Adipose tissue (tissue), 3 donors: ENCODE data around the gene CASKIN1. TPM values are rescaled to one million over a fixed set of nuclear protein-coding genes. Genes with fewer than 3 reads are reported as not detected.

Experiments used
- H3K27ac ChIP-seq: one replicate; pipeline ENCODE4 v1.5.1; 2013; ENCODE audit warnings: low read depth, low read length
- WGBS, 3 donors: extraction: QIAGEN DNeasy Blood & Tissue Kit; methylation state at CpG; one replicate each; pipeline ENCODE4 v1.1.7; 2013; 5-methylcytosine and 5-hydroxymethylcytosine counted together
- polyA plus RNA-seq, 3 donors: library from polyadenylated mRNA; stranded (reverse); fragments of 200-250 nt; gene quantifications; one replicate each; pipeline ENCODE4 v1.2.3, GENCODE V29; 2013
- donor health status: healthy with polysubstance abuse.
- donor health status: Bipolar disorder and iron deficiency.
- donor health status: healthy.

Gene CASKIN1
- polyA plus RNA-seq, 3 donors, result 0.22 to 0.35 (median 0.30) TPM

DNA sequence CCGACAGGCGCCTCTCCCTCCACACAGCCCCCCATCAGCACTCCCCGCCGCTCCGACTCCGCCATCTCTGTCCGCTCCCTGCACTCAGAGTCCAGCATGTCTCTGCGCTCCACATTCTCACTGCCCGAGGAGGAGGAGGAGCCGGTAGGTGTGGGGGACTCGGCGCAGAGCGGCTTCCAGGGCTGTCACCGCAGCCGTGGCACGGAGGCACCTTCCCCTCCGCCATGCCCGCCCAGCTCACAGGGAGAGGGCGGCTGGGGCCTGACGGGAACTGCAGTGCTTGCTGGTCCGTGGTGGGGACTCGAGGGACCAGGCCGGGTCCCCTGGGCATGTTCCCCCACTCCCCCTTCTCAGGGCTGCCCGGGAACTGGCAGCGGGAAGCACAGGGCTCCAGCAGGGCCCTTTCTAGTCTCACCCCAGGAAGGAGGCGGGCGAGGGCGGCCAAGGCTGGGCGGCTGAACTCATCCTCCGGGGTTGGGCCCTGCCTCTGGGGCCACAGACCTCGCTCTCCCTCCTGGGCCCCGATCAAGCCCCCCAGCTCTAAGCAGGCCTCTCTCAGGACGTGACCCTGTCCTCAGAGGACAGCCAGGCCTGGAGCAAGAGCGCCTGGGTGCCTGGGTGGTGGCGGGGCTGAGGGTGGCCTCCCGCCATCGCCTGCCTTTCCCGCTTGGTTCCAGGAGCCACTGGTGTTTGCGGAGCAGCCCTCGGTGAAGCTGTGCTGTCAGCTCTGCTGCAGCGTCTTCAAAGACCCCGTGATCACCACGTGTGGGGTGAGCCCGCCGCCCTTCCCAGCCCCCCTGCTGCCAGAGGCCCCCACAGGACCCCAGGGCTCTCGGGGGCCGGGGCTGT, 25.6 kb downstream of the CASKIN1 start:
- no peak overlapping the region for H3K27ac ChIP-seq
- 80 to 87% (median 82%) methylated on average over 39 to 47 of the region's 47 CpGs for WGBS, 3 donors

DNA sequence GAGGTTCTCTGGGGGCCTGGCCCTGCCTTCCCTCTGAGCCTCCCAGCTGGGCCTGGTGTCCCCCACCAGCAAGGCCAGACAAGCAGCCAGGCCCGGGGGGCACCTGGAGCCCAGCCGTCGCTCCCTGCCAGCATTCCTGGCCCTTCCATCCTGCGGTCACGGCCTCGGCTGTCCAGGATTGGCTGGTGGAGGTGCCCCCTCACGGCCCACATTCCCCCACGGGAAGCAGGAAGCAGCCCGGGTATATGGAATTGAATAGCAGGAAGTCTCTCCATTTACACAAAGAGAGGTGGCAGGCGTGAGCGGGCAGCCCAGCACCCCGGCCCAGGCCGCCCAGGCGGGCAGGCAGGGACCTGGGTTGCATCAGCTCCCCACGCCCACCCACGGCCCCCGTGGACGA, 26.3 kb downstream of the CASKIN1 start:
- no peak overlapping the region for H3K27ac ChIP-seq
- 62 to 86% (median 75%) methylated on average over 18 of the region's 18 CpGs for WGBS, 3 donors

DNA sequence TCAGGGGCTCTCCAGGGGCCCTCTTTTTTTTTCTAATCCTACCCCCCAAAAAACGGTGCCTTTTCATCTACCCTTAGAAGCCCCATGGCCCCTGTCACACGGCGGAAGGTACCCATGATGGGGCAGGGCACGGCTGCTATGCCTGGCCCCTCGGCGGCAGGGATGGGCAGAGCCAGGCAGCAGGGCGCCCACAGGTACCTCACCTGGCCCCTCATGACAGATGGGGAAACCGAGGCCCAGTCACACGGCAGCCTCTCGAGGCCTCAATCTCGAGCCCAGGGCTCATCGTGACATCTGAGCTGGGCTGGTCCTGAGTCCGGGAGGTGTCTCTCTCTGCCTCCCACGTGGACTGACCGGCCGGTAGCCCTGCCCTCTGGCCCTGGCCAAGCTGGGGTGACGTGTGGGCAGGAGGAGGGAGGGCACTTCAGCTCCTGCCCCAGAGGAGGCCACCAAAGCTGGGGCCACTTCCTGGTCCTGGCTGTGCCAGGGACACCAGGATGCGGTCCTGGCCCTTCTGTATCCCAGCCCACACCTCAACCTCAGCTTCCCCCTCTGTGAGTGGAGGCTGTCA, 29.3 kb downstream of the CASKIN1 start:
- WGBS, 3 donors, result 88 to 94% (median 94%) methylated on average over 13 to 18 of the region's 18 CpGs
- H3K27ac ChIP-seq, result no peak overlapping the region

DNA sequence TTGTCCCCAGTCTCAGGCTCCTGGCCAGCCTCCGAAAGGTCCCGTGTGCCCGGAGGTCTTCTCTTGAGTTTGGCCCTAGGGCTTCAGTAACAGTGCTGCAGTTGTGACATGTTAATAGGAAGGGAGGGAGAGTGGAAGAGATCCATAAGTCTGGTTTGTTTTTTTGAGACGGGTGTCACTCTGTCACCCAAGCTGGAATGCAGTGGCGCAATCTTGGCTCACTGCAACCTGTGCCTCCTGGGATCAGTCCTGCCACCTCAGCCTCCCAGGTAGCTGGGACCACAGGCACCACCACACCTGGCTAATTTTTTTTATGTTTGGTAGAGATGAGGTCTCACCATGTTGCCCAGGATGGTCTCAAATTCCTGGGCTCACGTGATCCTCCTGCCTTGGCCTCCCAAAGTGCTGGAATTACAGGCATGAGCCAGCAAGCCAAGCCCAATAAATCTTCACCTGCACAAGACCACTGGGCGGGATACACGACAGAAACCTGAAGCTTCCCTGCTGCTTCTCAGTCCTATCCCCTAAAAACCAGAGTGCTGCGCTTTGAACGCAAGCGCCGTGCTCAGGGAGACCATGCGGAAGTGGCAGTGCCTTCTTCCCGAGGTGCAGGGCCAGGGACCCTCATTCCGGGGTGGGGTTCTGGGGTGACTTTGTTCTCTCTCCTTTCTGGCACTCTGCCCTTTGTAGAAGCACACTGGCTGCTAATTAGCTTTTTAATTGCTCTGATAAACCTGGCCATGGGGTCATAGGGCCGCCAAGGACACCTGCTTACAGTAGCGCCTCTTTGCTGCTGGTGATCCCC, 29.9 kb downstream of the CASKIN1 start:
- 89 to 93% (median 91%) methylated on average over 17 of the region's 17 CpGs for WGBS, 3 donors
- H3K27ac ChIP-seq, result no peak overlapping the region

- WGBS, 3 donors, result 94 to 99% (median 95%) methylated on average over 8 to 12 of the region's 12 CpGs
- no peak overlapping the region for H3K27ac ChIP-seq
These were observed 30.5 kb downstream of the CASKIN1 start for GRCh38 chr16:2165861-2166260.

- 85 to 94% (median 92%) methylated on average over 24 to 26 of the region's 26 CpGs for WGBS, 3 donors
- H3K27ac ChIP-seq, result no peak overlapping the region
These were observed 33.1 kb downstream of the CASKIN1 start for GRCh38 chr16:2163211-2163881.

DNA sequence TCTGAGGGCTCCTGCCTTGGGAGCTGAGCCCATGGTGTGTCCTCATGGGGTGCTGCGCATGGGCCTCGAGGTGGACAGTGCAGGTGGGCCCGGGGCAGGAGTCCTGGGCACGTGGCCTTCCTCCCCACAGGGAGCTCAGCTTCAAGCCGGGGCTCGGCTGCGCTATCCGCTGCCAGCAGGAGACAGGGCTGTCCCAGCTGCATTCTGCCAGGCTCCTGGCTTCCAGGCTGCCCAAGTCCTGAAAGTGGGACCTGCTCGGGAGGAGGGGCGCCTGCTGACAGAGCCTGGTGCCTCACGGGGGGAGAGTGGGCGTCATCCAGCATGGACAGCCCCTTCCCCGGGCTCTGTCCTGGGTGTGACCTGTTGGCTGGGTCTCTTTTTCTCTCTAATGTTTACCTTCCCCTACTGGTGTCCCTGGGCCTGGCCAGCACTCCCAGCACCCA, 33.7 kb downstream of the CASKIN1 start:
- H3K27ac ChIP-seq, result no peak overlapping the region
- WGBS, 3 donors, result 88 to 93% (median 89%) methylated on average over 13 of the region's 13 CpGs

GRCh38 chr16:2161911-2162310, 34.5 kb downstream of the CASKIN1 start:
- H3K27ac ChIP-seq, result no peak overlapping the region

GRCh38 chr16:2160915-2161551, 35.4 kb downstream of the CASKIN1 start:
- H3K27ac ChIP-seq, result no peak overlapping the region
- 38 to 80% (median 53%) methylated on average over 15 to 20 of the region's 20 CpGs for WGBS, 3 donors

More at GRCh38 chr16:2161911-2162310, 34.5 kb downstream of the CASKIN1 start:
- 91 to 96% (median 93%) methylated on average over 10 of the region's 10 CpGs for WGBS, 3 donors

DNA sequence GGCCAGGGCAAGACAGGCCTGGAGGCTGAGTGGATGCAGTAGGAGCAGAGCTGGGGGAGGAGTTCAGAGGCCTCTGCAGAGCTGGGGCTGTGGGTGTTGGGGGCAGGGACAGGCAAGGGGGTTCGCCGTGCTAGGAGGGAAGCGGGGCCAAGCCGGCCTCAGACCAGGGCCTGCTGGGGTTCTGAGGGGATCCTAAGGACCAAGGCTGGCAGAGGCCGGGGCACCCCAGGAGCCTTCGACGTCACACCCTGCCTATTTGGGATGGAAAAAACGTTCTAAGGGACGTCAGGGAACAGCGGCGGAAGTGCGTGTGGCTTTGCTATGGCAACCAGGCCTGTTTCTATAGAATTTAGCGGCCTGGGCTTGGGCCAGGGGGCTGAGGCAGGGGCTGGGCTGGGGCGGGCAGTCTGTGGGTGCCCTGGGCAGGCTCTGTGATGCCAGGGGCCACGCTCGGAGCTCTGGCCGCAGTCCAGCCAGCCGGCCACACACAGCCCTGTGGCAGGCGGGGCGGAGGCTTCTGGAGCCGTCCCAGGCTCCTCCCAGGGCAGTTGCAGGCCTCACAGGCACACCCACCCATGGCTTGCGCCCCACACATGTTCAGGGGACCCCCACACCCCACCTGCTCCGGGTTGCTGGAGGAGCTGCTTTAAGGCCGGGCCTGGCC, 37.1 kb downstream of the CASKIN1 start:
- 49 to 73% (median 59%) methylated on average over 23 to 24 of the region's 24 CpGs for WGBS, 3 donors
- peak overlapping the region; percentile 61 for H3K27ac ChIP-seq

DNA sequence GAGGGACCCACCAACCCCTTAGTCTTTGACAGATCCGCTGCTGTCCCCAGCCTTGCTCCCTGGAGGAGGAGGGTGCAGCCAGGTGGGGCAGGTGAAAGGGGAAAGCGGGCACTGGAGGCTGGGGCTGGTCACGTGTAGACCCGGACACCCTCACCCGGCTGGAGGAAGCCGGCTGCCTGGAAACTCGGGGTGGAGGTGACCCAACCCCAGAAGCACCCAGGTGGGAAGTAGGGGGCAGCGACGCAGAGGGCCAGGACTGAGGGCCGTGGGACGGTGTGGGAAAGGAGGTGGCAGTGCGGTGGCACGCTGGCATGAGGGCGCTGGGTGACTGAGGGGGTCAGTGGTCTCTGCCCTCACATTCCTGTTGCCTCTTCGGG, 38.2 kb downstream of the CASKIN1 start:
- 76 to 86% (median 85%) methylated on average over 15 of the region's 15 CpGs for WGBS, 3 donors
- H3K27ac ChIP-seq, result no peak overlapping the region

GRCh38 chr16:2157480-2158261, 38.7 kb downstream of the CASKIN1 start:
- 35 to 84% (median 77%) methylated on average over 27 of the region's 27 CpGs for WGBS, 3 donors
- H3K27ac ChIP-seq, result no peak overlapping the region

GRCh38 chr16:2156849-2157224, 39.6 kb downstream of the CASKIN1 start:
- 51 to 66% (median 56%) methylated on average over 4 to 5 of the region's 5 CpGs for WGBS, 3 donors
- peak overlapping the region; percentile 4 for H3K27ac ChIP-seq

DNA sequence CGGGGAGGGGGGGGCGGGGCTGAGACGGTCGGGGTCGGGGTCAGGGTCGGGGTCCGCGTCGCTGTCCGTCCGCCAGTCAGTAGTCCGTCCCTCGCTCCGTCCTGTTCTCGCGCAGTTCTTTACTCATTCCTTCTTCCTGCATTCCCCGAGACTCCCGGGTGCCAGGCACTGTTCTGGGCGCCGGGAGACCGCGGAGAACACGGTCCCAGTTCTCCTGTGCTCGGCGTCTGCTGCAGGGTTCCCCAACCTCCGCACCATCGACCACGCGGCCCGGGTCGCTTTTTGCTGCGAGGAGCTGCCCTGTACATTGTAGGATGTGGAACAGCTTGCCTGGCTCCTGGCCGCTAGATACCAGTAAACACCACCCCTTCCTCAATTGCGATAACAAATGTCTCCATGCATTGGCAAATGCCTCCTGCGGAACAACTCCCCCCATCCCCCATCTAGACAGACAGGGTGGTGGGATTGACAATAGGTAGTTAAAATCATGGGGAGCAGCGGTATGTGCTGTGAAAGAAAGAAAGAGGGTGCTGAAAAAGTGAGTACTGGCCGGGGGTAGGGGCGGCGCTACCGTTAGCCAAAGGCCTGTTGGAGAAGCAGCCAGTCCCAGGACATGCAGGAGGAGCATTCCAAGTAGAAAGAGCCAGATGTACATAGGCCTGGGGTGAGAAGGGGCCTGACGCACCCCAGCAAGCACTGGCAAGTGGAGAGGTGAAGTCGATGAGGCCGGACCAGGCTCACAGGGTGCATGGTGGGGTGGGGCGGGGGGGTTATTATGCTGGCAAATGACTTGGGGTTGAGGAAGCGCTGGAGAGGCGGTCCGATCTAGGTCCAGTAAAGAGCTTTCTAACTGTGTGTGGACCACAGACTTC, 40.2 kb downstream of the CASKIN1 start:
- peak overlapping the region; percentile 4 for H3K27ac ChIP-seq
- 4 to 13% (median 6%) methylated on average over 33 to 47 of the region's 47 CpGs for whole genome bisulfite sequencing, 3 donors

- WGBS, 3 donors, result 0 to 1% (median 0%) methylated on average over 69 to 94 of the region's 94 CpGs
- H3K27ac ChIP-seq, result peak within 1 kb of the TSS; percentile 4
These were observed 41.1 kb downstream of the CASKIN1 start, which contains the start of gene TRAF7 for GRCh38 chr16:2155091-2155950. TRAF7 (plus strand) TSS chr16:2155782; CDS start chr16:2163921, 8,139 bp downstream.
